HG03521 (cell line): ENCODE results near the gene C6orf163.

Experiments
- ATAC-seq: cut with Tn5 transposase; IDR thresholded peaks from one replicate; pipeline ENCODE4 v1.9.1; 2021; ENCODE audit warnings: mild to moderate bottlenecking, moderate library complexity; ENCODE audit not compliant: unreplicated experiment

Gene C6orf163

DNA sequence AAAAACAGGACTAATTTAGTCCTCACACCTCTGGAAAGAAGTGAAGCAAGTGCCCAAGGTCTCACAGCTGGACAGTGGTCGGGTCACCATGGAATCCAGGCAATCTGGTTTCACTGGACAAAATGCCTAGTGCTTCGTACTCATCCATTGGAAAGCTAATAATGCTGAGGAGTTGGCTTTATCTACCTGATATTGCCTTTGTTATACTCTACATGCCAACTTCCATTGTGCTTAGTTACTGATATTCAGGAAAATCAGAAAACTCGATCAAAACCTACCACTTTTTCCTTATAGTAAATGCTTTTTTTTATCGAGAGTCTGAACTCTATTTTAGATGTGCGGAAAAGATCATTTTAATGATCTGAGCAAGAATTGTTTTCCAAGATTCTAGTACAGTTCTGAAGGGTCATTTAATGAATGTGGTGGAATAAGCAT lies 64.1 kb downstream of the C6orf163 start:
- ATAC-seq: no peak
